ENCODE results near the gene FASN.

GRCh38 chr17:82089723-82090548 is 8.1 kb downstream of the FASN start:
- TF ChIP-seq CTCF (conservative IDR thresholded peaks at IDR 0.05 in 1 of 2, IDR thresholded peaks at IDR 0.05 in 1 of 2; ENCODE audit: low read depth in 1 of 2, low read length in 2 of 2) (no peak), EZH2 (IDR thresholded peaks at IDR 0.05; ENCODE audit: low read length, missing control alignments) (no peak)
